GM19035 (cell line): ENCODE data around the gene CAND1.

Experiments
- ATAC-seq: cut with Tn5 transposase; IDR thresholded peaks from one replicate; pipeline ENCODE4 v1.9.1; 2021; ENCODE audit not compliant: unreplicated experiment

The CAND1 gene

DNA sequence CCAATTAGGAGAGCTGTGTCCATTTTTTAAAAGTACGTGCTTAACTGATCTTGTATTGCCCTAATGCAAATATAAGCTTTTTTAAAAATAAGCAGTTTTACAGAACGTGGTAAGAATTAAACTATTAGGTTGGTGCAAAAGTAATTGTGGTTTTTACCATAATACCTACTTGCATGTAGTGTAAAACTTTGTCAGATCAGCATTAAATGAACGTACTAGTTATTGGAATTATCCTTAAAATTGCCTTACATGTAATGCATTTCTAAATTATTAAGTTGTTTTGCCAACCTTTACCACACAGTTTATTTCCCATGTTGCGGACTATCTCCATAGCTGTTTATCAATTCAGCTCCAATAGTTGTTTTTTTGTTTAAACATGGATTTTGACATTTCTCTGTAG lies 10.9 kb downstream of the CAND1 start:
- no peak for ATAC-seq

DNA sequence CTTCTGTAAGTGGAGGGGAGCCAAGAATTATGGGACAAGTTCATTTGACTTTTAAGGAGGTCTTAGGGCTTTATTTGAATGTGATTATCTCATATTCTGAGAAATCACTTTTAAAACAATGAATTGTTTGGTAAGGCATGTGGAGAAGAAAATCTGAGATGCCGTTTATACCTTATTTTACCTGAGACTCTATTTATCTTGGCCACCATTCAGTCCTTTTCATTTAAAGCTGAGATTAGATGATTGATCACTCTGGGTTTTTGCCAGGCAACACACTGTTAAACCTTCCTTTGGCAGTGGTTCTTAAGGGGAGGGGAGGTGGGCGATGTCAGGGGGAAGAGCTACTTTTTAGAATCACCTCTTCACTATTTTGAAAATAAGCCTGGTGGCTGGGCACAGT lies 11.4 kb downstream of the CAND1 start:
- ATAC-seq: no peak

DNA sequence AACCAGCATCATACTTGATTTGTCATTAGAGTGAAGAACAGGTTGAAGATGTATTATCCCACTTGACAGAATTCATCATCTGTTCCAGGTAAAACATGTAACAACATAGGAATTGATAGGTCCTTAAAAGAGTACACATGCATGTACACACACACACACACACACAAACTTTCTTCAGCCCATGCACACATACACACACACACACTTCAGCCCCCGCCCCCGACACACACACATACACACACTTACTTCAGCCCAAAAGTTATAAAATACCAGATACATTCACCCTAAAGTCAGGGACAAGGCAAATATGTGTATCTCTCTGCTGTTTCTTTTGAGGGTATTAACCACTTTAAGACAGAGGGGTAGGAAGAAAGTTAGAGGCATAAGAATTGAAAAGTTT lies 15.4 kb downstream of the CAND1 start:
- no peak for ATAC-seq

GRCh38 chr12:67286257-67286656 lies 17.1 kb downstream of the CAND1 start:
- ATAC-seq: no peak

DNA sequence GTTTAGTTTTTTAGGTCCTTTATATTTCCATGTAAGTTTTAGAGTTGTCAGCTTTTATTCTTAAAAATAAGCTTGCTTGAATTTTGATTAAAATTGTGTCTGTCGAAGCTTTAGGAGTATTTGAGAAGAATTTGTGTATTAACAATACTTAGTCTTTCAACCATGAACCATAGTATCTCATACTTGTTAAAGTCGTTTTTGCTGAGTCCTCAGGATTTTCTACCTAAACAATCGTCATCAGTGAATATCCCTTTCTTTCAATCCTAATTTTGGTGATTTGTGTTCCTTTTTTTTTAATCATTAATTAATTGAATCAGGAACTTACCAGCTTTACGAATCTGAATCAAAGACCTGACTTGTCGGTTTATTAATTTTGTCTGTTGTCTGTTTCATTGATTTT lies 18.2 kb downstream of the CAND1 start:
- ATAC-seq: no peak

- ATAC-seq: no peak
These were observed 19.4 kb downstream of the CAND1 start for GRCh38 chr12:67288561-67288960.

- no peak for ATAC-seq
These were observed 21.2 kb downstream of the CAND1 start for GRCh38 chr12:67290378-67290777.

DNA sequence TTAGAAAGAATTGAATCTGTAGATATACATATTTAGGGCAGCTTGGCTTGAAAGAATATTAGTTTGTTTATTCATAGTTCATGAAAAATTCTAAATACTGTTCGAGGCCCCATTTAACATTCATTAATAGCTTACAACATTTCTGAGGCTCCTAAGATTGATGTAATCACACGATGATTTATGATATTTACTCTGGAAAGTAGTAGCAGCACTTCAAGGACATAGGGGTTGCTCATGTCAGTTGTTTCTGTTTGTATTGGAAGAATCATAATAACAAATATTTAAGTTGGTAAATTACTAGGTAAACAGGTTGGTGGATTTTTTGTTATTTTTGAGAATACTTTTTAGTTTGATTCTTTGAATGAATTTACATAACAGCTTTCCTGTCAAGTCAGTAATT lies 30.4 kb downstream of the CAND1 start:
- ATAC-seq: no peak

DNA sequence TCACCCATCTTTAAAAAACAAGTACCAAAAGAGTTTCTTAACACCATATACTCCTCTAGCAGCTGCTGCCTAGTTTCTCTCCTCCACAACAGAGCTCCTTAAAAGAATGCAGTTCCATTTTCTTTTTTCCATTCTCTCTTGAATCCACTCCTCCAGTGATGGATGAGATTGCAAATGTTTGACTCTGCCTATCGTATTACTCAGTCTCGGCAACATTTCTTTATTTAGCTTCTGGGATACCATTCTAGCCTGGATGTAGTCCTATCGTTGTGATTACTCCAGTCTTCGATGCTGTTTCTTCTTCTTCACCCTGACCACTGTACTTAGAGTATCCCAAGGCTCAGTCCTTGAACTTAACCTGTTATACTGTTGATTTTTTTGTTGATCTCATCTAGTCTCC lies 30.8 kb downstream of the CAND1 start:
- no peak for ATAC-seq

DNA sequence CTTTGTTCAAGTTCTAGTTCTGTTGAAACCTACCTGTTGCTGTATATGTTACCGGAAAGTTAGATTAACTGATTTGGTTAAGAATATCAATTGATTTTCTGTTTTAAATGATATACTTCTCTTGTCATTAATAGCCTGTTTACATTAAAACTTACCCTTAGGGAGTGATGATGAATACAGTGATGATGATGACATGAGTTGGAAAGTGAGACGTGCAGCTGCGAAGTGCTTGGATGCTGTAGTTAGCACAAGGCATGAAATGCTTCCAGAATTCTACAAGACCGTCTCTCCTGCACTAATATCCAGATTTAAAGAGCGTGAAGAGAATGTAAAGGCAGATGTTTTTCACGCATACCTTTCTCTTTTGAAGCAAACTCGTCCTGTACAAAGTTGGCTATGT lies 33.0 kb downstream of the CAND1 start:
- no peak for ATAC-seq

- ATAC-seq: no peak
These were observed 36.4 kb downstream of the CAND1 start for GRCh38 chr12:67305544-67305943.

- ATAC-seq: no peak
These were observed 37.6 kb downstream of the CAND1 start for GRCh38 chr12:67306712-67307111.

GRCh38 chr12:67315661-67316060 lies 46.5 kb downstream of the CAND1 start:
- no peak for ATAC-seq

DNA sequence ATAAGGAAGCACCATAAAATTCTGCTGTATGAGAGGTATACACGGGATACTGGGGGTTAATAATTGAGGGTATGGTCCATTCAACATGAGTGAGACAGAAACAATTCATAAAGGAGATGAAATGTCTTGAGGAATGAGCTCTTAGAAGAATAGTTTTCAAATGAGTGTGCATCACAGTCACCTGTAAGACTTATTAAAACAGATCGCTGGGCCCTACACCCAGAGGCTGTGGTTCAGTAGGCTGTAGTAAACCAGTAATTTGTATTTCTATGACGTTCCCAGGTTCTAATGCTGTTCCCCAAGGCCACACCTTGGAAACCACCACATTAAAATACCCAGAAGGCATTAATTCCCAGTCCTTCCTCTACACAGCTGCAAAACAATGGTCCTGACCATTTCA lies 49.6 kb downstream of the CAND1 start:
- ATAC-seq: no peak

- ATAC-seq: no peak
These were observed 50.8 kb downstream of the CAND1 start for GRCh38 chr12:67319936-67320335.

DNA sequence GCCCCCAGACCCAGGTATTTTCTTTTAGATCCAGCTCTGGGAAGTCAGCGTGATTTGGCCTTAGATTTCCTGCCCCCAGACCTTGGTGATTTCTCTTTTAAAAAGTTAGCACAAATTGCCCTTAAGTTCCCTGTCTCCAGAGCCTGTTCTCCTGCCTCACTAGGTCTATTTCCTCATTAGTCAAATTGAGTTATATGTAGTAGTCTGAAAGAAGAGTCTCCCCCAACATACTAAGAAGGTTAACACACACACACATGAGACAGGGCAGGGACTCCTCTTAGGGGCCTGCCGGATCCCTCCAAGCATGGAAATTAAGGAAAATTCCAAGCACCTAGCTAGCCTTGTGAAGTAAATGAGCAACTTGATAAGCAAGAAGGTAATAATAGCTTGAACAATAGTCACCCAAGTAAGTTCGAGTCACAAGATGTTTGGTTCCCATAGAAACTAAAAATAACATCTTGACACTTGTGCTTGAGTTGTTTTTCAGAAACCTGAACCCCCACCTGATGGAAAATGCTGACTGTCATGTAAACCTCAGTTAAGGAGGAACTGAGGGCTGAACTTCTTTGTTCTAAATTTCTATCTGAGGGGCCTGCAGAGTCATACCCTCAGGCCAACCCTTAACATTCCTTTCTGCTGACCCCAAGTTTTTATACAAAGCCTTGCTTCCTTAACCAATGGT lies 51.6 kb downstream of the CAND1 start:
- no peak for ATAC-seq

GRCh38 chr12:67322580-67322979 lies 53.4 kb downstream of the CAND1 start:
- no peak for ATAC-seq

DNA sequence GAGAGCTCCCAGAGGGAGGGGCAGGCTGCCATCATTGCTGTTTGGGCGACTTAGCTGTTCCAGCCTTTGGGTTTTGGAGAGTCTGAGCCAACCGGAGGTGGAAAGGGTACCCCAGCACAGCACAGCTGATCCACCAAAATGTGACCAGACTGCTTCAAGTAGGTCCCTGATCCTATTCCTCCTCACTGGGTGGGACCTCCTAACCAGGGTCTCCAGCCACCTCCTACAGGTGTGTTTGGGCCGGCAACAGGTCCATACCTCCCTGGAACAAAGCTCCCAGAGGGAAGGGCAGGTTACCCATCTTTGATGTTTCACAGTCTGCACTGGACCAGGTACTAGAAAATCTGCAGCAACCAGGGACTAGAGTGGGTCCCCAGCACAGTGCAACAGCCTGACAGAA lies 53.8 kb downstream of the CAND1 start:
- no peak for ATAC-seq

DNA sequence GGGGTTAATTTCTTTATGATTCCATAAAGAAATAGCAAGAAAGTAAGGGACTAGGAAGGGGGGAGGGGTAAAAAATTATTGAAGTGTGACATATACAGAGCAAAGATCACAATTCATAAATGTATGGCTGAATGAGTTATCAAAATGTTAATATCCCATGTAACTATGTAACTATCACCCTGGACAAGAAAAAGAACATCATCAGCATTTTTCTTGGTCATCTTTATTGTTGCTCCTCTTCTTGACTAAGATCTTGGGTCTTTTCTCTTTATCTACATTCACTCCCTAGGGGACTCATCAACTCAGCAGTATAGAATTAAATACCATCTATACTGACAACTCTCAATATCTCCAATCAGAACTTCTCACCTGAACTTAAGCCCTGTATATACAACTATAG lies 57.5 kb downstream of the CAND1 start:
- no peak for ATAC-seq

- no peak for ATAC-seq
These were observed 58.3 kb downstream of the CAND1 start for GRCh38 chr12:67327466-67327865.

GRCh38 chr12:67331123-67331522 lies 62.0 kb downstream of the CAND1 start:
- no peak for ATAC-seq

GRCh38 chr12:67331828-67332227 lies 62.7 kb downstream of the CAND1 start:
- no peak for ATAC-seq

DNA sequence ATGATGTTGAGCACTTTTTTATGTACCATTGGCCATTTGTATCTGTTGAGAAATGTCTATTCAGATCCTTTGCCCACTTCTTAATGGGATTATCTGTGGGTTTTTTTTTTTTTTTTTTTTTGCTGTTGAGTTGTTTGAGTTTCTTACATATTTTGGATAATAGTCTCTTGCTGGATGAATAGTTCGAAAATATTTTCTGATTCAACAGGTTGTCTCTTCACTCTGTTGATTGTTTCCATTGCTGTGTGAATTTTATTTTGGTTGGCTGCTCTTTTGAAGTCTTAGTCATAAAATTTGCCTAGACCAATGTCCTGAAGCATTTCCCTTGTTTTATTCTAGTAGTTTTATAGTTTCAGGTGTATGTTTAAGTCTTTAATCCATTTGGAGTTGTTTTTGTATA lies 64.5 kb downstream of the CAND1 start:
- ATAC-seq: no peak

- ATAC-seq: no peak
These were observed 69.3 kb downstream of the CAND1 start for GRCh38 chr12:67338426-67338825.
